K562 (cell line): Measurements from ENCODE around the gene CEP72. TPM values are rescaled to one million over a fixed set of nuclear protein-coding genes. Genes with fewer than 3 reads are reported as not detected.
A peak's percentile ranks its signal among the peaks of the same experiment; 100 is the strongest.

ENCODE experiments used
- C11orf30 ChIP-seq: fragments of 450-650 bp; IDR thresholded peaks from 2 replicates; pipeline ENCODE4 v1.6.1; 2016; ENCODE audit warnings: low read depth, mild to moderate bottlenecking
- CBX2 ChIP-seq: fragments of 200-600 bp; sonication (generic); IDR thresholded peaks from one replicate; pipeline ENCODE4 v1.6.1; 2012; ENCODE audit warnings: mild to moderate bottlenecking, low read length, inconsistent platforms; ENCODE audit not compliant: insufficient read depth, poor library complexity, severe bottlenecking
- CBX3 ChIP-seq, 2 experiments: IDR thresholded peaks; 1 replicate in 1 of 2; 2 replicates in 1 of 2; pipeline ENCODE4 v1.6.1; 2012; ENCODE audit warnings: inconsistent platforms in 2 of 2, low read length in 2 of 2, borderline replicate concordance in 1 of 2, control low read depth in 1 of 2
- CC2D1A ChIP-seq: fragments of 450-650 bp; IDR thresholded peaks from 2 replicates; pipeline ENCODE4 v1.6.1; 2017; ENCODE audit warnings: mild to moderate bottlenecking
- CHD1 ChIP-seq: fragments of 200-600 bp; sonication (generic); IDR thresholded peaks from one replicate; pipeline ENCODE4 v1.6.1; 2012; ENCODE audit warnings: mild to moderate bottlenecking, moderate library complexity, low read length, inconsistent platforms
- DMBX1 ChIP-seq: fragments of 250-450 bp; sonication (Bioruptor Pico); IDR thresholded peaks from 2 replicates; pipeline ENCODE4 v1.8.0; 2022; ENCODE audit warnings: inconsistent platforms, mild to moderate bottlenecking, moderate library complexity, borderline replicate concordance
- E2F3 ChIP-seq: fragments of 250-450 bp; sonication (Bioruptor Pico); IDR thresholded peaks from 2 replicates; pipeline ENCODE4 v1.4.0; 2020; ENCODE audit warnings: mild to moderate bottlenecking
- GTF2F1 ChIP-seq: IDR thresholded peaks from 2 replicates; pipeline ENCODE4 v1.6.1; 2011; ENCODE audit warnings: low read depth, low read length, improper control_type of control experiment
- MAFF ChIP-seq: IDR thresholded peaks from 2 replicates; pipeline ENCODE4 v1.6.1; 2012; ENCODE audit warnings: low read length, improper control_type of control experiment
- MAFK ChIP-seq: IDR thresholded peaks from 2 replicates; pipeline ENCODE4 v1.6.1; 2011; ENCODE audit warnings: low read length, improper control_type of control experiment
- MEIS2 ChIP-seq: fragments of 450-650 bp; IDR thresholded peaks from 2 replicates; pipeline ENCODE4 v1.6.1; 2014; ENCODE audit warnings: mild to moderate bottlenecking; ENCODE audit not compliant: partially characterized antibody
- MTA1 ChIP-seq: fragments of 450-650 bp; IDR thresholded peaks from 2 replicates; pipeline ENCODE4 v1.6.1; 2017; ENCODE audit warnings: borderline replicate concordance
- PML ChIP-seq: IDR thresholded peaks from 2 replicates; pipeline ENCODE4 v1.6.1; 2012; ENCODE audit warnings: low read length, inconsistent platforms
- POLR3G ChIP-seq: IDR thresholded peaks from 2 replicates; pipeline ENCODE4 v1.6.1; 2011; ENCODE audit not compliant: insufficient read length, insufficient replicate concordance; ENCODE audit errors: extremely low read depth
- RB1 ChIP-seq: fragments of 450-650 bp; IDR thresholded peaks from 2 replicates; pipeline ENCODE4 v1.6.1; 2017; ENCODE audit warnings: low read depth, mild to moderate bottlenecking
- SMAD3 ChIP-seq: fragments of 450-650 bp; formaldehyde crosslinking; conservative IDR thresholded peaks from 2 replicates; pipeline ENCODE4 v1.4.0; 2020; ENCODE audit warnings: mild to moderate bottlenecking
- SRSF1 ChIP-seq: fragments of 200-400 bp; formaldehyde crosslinking; IDR thresholded peaks from 2 replicates; pipeline ENCODE4 v1.6.1; 2017; ENCODE audit warnings: mild to moderate bottlenecking, low read depth, low read length, moderate library complexity
- polyA plus RNA-seq, 8 experiments: library from polyadenylated mRNA; depleted of rRNA in 4 of 8; stranded (reverse) in 5 of 8; unstranded in 3 of 8; fragments of >200 nt; fragmentation: Nextera tagmentation in 2 of 8; fragmentation: Illumina TruSeq in 1 of 8; extraction: Ambion mirVana in 2 of 8; extraction: Trizol in 1 of 8; gene quantifications; 2 replicates each; pipeline versions ENCODE4 v1.2.1 to v1.2.3, GENCODE V29; 2011 to 2014; ENCODE audit warnings: inconsistent platforms in 1 of 8, missing spikeins in 1 of 8
- total RNA-seq, 7 experiments: library from RNA; depleted of rRNA in 6 of 7; stranded (reverse); fragments of >200 nt in 6 of 7; fragmentation: Illumina TruSeq in 2 of 7; extraction: Trizol in 2 of 7; gene quantifications; 2 replicates each; pipeline versions ENCODE4 v1.2.1 to v1.2.3, GENCODE V29; 2011 to 2021; ENCODE audit warnings: low replicate concordance in 1 of 7
- TF ChIP-seq, protein P1 (sequence below): fragments of 450-650 bp; conservative IDR thresholded peaks from 2 replicates; pipeline ENCODE4 v1.6.1; 2016; ENCODE audit warnings: missing genetic modification characterization, low read depth, mild to moderate bottlenecking, control low read depth, missing compliant biosample characterization
- TF ChIP-seq, protein P2 (sequence below): IDR thresholded peaks from 2 replicates; pipeline ENCODE4 v1.6.1; 2011; ENCODE audit warnings: borderline replicate concordance, low read depth, mild to moderate bottlenecking, moderate library complexity, low read length; ENCODE audit not compliant: insufficient read depth, poor library complexity, severe bottlenecking
- TF ChIP-seq, protein P3 (sequence below): fragments of 450-650 bp; IDR thresholded peaks from 2 replicates; pipeline ENCODE4 v1.7.1; 2018; ENCODE audit warnings: mild to moderate bottlenecking, low read depth; ENCODE audit not compliant: partially characterized antibody
- TF ChIP-seq, protein P4 (sequence below), 2 experiments: IDR thresholded peaks; 2 replicates each; pipeline ENCODE4 v1.6.1; 2012; ENCODE audit warnings: improper control_type of control experiment in 2 of 2, low read depth in 2 of 2, low read length in 2 of 2, borderline replicate concordance in 1 of 2

The CEP72 gene
- total and polyA plus RNA-seq, 9 of the 15 experiments (the other 6 are each of a cell fraction or from before 2014, with no cell fraction given), result 0.89 to 38.1 (median 14.2) TPM

DNA sequence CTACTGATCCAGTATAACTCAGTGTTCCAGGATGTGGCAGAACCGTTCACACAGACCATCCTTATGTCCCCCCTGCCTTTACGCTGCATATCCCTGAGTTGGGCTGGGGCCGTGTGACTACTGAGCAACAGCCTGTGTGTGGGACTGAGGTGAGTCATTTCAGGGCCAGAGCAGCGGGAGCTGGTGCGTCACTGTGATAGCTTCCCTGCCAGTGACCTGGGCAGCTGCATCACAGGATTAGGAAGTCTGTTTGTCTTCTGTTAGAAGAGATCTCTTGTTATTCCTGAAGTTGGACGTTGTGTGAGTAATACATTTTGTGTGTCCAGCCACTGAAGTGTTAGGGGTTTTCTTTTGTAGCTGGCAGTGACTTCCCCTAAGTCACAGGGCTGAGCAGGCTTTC lies 45.4 kb downstream of the CEP72 start (continued):
- TF ChIP-seq, protein P1, sequence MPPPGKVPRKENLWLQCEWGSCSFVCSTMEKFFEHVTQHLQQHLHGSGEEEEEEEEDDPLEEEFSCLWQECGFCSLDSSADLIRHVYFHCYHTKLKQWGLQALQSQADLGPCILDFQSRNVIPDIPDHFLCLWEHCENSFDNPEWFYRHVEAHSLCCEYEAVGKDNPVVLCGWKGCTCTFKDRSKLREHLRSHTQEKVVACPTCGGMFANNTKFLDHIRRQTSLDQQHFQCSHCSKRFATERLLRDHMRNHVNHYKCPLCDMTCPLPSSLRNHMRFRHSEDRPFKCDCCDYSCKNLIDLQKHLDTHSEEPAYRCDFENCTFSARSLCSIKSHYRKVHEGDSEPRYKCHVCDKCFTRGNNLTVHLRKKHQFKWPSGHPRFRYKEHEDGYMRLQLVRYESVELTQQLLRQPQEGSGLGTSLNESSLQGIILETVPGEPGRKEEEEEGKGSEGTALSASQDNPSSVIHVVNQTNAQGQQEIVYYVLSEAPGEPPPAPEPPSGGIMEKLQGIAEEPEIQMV, result no peak
- TF ChIP-seq, protein P2, sequence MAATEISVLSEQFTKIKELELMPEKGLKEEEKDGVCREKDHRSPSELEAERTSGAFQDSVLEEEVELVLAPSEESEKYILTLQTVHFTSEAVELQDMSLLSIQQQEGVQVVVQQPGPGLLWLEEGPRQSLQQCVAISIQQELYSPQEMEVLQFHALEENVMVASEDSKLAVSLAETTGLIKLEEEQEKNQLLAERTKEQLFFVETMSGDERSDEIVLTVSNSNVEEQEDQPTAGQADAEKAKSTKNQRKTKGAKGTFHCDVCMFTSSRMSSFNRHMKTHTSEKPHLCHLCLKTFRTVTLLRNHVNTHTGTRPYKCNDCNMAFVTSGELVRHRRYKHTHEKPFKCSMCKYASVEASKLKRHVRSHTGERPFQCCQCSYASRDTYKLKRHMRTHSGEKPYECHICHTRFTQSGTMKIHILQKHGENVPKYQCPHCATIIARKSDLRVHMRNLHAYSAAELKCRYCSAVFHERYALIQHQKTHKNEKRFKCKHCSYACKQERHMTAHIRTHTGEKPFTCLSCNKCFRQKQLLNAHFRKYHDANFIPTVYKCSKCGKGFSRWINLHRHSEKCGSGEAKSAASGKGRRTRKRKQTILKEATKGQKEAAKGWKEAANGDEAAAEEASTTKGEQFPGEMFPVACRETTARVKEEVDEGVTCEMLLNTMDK, result no peak
- TF ChIP-seq MTA1 (0 out of 2 replicates have a peak, but pooled peaks have one; percentile 38), CBX2 (no peak), PML (peak; percentile 85), CC2D1A (peak; percentile 81; the same call in 1 of the 2 replicates), MAFF (no peak), CBX3 (IDR thresholded peaks at IDR 0.05; ENCODE audit: borderline replicate concordance in 1 of 2, low read length in 2 of 2) (peak in 1 of 2 experiments; percentile 24; a peak in 1 of 3 replicates), SRSF1 (no peak), POLR3G (no peak), E2F3 (CRISPR knock-in tag) (no peak), DMBX1 (peak; percentile 30; the same call in 1 of the 2 replicates), MAFK (no peak), C11orf30 (no peak), CHD1 (no peak), GTF2F1 (no peak), SMAD3 (CRISPR knock-in tag) (no peak), MEIS2 (peak; percentile 9), RB1 (no peak; the same call in 1 of the 2 replicates)
- TF ChIP-seq, protein P3, sequence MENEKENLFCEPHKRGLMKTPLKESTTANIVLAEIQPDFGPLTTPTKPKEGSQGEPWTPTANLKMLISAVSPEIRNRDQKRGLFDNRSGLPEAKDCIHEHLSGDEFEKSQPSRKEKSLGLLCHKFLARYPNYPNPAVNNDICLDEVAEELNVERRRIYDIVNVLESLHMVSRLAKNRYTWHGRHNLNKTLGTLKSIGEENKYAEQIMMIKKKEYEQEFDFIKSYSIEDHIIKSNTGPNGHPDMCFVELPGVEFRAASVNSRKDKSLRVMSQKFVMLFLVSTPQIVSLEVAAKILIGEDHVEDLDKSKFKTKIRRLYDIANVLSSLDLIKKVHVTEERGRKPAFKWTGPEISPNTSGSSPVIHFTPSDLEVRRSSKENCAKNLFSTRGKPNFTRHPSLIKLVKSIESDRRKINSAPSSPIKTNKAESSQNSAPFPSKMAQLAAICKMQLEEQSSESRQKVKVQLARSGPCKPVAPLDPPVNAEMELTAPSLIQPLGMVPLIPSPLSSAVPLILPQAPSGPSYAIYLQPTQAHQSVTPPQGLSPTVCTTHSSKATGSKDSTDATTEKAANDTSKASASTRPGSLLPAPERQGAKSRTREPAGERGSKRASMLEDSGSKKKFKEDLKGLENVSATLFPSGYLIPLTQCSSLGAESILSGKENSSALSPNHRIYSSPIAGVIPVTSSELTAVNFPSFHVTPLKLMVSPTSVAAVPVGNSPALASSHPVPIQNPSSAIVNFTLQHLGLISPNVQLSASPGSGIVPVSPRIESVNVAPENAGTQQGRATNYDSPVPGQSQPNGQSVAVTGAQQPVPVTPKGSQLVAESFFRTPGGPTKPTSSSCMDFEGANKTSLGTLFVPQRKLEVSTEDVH, result no peak
- TF ChIP-seq, protein P4, sequence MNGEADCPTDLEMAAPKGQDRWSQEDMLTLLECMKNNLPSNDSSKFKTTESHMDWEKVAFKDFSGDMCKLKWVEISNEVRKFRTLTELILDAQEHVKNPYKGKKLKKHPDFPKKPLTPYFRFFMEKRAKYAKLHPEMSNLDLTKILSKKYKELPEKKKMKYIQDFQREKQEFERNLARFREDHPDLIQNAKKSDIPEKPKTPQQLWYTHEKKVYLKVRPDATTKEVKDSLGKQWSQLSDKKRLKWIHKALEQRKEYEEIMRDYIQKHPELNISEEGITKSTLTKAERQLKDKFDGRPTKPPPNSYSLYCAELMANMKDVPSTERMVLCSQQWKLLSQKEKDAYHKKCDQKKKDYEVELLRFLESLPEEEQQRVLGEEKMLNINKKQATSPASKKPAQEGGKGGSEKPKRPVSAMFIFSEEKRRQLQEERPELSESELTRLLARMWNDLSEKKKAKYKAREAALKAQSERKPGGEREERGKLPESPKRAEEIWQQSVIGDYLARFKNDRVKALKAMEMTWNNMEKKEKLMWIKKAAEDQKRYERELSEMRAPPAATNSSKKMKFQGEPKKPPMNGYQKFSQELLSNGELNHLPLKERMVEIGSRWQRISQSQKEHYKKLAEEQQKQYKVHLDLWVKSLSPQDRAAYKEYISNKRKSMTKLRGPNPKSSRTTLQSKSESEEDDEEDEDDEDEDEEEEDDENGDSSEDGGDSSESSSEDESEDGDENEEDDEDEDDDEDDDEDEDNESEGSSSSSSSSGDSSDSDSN (IDR thresholded peaks at IDR 0.05; ENCODE audit: borderline replicate concordance in 1 of 2, low read depth in 2 of 2, low read length in 2 of 2), result peak; percentile 12 to 81; a peak in 1 of 4 replicates
